ENCODE measurements around the gene GPR137. TPM values are rescaled to one million over a fixed set of nuclear protein-coding genes. Genes with fewer than 3 reads are reported as not detected.

Gene GPR137
- total and polyA plus RNA-seq, 9 of the 15 experiments (the other 6 are each of a cell fraction or from before 2014, with no cell fraction given), result 0.32 to 26.7 (median 10.7) TPM

DNA sequence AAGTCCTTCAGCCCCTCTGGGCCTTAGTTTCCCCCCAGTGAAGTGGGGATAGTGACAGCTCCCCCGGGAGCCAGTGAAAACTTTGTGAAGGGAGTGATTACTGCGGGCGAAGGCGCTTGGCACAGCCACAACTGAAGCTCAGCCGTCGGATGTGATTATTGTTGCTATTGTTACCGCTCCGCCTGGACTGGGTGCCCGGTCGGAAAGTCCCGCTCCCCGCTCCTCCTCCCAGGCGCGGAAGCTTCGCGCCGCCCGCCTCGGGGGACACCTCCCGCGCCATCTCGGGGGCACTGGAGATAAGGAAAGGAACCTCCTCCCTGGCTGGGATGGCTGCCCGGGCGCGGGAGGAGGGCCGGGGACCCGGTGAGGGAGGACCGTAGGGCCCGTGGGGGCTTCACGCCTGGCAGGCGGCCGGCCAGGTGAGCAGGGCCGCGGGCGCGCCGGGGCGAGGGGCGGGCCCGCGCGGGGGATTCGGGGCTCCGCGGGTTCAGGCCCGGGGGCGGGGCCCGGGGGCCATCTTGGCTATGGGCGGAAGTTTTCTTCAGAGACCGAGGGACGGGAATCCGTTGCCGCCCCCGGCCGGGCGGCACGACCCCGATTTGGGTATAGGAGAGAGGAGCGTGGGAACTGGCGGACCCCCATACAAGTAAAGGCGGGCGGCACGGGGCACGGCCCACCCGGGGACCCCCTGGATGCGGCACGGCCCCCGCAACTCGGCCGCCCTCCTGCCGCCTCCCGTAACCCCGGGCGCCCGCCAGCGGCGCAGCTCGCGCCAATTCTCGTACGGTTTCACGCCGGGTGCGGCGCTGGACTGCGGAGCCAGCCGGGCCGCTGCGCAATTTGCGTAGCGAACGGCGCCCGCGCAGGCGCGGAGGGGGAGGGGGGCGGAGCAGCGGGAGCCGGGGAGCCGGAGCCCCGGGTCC is at the start of gene GPR137 (continued):
- TF ChIP-seq, protein P1, sequence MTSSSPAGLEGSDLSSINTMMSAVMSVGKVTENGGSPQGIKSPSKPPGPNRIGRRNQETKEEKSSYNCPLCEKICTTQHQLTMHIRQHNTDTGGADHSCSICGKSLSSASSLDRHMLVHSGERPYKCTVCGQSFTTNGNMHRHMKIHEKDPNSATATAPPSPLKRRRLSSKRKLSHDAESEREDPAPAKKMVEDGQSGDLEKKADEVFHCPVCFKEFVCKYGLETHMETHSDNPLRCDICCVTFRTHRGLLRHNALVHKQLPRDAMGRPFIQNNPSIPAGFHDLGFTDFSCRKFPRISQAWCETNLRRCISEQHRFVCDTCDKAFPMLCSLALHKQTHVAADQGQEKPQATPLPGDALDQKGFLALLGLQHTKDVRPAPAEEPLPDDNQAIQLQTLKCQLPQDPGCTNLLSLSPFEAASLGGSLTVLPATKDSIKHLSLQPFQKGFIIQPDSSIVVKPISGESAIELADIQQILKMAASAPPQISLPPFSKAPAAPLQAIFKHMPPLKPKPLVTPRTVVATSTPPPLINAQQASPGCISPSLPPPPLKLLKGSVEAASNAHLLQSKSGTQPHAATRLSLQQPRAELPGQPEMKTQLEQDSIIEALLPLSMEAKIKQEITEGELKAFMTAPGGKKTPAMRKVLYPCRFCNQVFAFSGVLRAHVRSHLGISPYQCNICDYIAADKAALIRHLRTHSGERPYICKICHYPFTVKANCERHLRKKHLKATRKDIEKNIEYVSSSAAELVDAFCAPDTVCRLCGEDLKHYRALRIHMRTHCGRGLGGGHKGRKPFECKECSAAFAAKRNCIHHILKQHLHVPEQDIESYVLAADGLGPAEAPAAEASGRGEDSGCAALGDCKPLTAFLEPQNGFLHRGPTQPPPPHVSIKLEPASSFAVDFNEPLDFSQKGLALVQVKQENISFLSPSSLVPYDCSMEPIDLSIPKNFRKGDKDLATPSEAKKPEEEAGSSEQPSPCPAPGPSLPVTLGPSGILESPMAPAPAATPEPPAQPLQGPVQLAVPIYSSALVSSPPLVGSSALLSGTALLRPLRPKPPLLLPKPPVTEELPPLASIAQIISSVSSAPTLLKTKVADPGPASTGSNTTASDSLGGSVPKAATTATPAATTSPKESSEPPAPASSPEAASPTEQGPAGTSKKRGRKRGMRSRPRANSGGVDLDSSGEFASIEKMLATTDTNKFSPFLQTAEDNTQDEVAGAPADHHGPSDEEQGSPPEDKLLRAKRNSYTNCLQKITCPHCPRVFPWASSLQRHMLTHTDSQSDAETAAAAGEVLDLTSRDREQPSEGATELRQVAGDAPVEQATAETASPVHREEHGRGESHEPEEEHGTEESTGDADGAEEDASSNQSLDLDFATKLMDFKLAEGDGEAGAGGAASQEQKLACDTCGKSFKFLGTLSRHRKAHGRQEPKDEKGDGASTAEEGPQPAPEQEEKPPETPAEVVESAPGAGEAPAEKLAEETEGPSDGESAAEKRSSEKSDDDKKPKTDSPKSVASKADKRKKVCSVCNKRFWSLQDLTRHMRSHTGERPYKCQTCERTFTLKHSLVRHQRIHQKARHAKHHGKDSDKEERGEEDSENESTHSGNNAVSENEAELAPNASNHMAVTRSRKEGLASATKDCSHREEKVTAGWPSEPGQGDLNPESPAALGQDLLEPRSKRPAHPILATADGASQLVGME (CRISPR knock-in tag; IDR thresholded peaks at IDR 0.05), result no peak
- TF ChIP-seq ZNF146 (CRISPR knock-in tag; IDR thresholded peaks at IDR 0.05; ENCODE audit: unreplicated experiment) (no peak), MXI1 (IDR thresholded peaks at IDR 0.05; ENCODE audit: low read depth, low read length) (no peak; the same call in 1 of the 2 replicates), NR1H2 (CRISPR knock-in tag; IDR thresholded peaks at IDR 0.05) (no peak), DIDO1 (tag; IDR thresholded peaks at IDR 0.05; ENCODE audit: low read depth) (peak; percentile 45; the same call in 1 of the 2 replicates), PML (IDR thresholded peaks at IDR 0.05; ENCODE audit: low read length) (0 out of 2 replicates have a peak, but pooled peaks have one; percentile 33), SMAD1 (IDR thresholded peaks at IDR 0.05; ENCODE audit: low read depth, low read length, partially characterized antibody) (no peak), ZNF197 (CRISPR knock-in tag; IDR thresholded peaks at IDR 0.05; ENCODE audit: low read depth) (no peak), SUPT5H (IDR thresholded peaks at IDR 0.05) (no peak; the same call in 1 of the 2 replicates), RBM17 (IDR thresholded peaks at IDR 0.05; ENCODE audit: borderline replicate concordance, low read depth, low read length) (no peak)
- TF ChIP-seq, protein P2, sequence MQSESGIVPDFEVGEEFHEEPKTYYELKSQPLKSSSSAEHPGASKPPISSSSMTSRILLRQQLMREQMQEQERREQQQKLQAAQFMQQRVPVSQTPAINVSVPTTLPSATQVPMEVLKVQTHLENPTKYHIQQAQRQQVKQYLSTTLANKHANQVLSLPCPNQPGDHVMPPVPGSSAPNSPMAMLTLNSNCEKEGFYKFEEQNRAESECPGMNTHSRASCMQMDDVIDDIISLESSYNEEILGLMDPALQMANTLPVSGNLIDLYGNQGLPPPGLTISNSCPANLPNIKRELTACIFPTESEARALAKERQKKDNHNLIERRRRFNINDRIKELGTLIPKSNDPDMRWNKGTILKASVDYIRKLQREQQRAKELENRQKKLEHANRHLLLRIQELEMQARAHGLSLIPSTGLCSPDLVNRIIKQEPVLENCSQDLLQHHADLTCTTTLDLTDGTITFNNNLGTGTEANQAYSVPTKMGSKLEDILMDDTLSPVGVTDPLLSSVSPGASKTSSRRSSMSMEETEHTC (IDR thresholded peaks at IDR 0.05), result no peak
- TF ChIP-seq, protein P3, sequence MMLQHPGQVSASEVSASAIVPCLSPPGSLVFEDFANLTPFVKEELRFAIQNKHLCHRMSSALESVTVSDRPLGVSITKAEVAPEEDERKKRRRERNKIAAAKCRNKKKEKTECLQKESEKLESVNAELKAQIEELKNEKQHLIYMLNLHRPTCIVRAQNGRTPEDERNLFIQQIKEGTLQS (IDR thresholded peaks at IDR 0.05), result no peak
- TF ChIP-seq, protein P3 (CRISPR knock-in tag; conservative IDR thresholded peaks at IDR 0.05), result no peak
- TF ChIP-seq, protein P4, sequence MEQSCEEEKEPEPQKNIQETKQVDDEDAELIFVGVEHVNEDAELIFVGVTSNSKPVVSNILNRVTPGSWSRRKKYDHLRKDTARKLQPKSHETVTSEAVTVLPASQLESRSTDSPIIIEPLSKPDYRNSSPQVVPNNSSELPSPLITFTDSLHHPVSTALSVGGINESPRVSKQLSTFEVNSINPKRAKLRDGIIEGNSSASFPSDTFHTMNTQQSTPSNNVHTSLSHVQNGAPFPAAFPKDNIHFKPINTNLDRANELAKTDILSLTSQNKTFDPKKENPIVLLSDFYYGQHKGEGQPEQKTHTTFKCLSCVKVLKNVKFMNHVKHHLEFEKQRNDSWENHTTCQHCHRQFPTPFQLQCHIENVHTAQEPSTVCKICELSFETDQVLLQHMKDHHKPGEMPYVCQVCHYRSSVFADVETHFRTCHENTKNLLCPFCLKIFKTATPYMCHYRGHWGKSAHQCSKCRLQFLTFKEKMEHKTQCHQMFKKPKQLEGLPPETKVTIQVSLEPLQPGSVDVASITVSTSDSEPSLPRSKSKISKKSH (CRISPR knock-in tag; IDR thresholded peaks at IDR 0.05), result no peak
